CD4-positive, alpha-beta T cell treated with Interleukin-6 at 100 ng/mL for 8 hours (primary cell): ENCODE data around the gene DPP4.
"Not testable (repeated sequence)": the region's sequence is repeated elsewhere in the genome, so short reads cannot be mapped to it uniquely, and the experiment has no call there.

Source experiments
- DNase-seq: peaks from one replicate; pipeline ENCODE4 v3.0.0-alpha.2; 2020; ENCODE audit warnings: mixed read lengths, low spot score

DPP4 gene

GRCh38 chr2:162057426-162057825 is 16.6 kb downstream of the DPP4 start:
- peak; percentile 33 for DNase-seq

GRCh38 chr2:162056796-162057399 is 17.1 kb downstream of the DPP4 start:
- no peak for DNase-seq

- DNase-seq: no peak
Observed at GRCh38 chr2:162053808-162054155, 20.2 kb downstream of the DPP4 start.

- no peak for DNase-seq
Observed at GRCh38 chr2:162053066-162053807, 20.8 kb downstream of the DPP4 start.

- no peak for DNase-seq
Observed at GRCh38 chr2:162050513-162050961, 23.5 kb downstream of the DPP4 start.

- DNase-seq: not testable (repeated sequence)
Observed at GRCh38 chr2:162049089-162049488, 24.9 kb downstream of the DPP4 start.

GRCh38 chr2:162044586-162044985 is 29.4 kb downstream of the DPP4 start:
- DNase-seq: no peak

GRCh38 chr2:162043132-162043531 is 30.9 kb downstream of the DPP4 start:
- DNase-seq: no peak

GRCh38 chr2:162041485-162041884 is 32.5 kb downstream of the DPP4 start:
- DNase-seq: no peak

- DNase-seq: no peak
Observed at GRCh38 chr2:162038725-162039124, 35.3 kb downstream of the DPP4 start.

- DNase-seq: no peak
Observed at GRCh38 chr2:162037886-162038285, 36.1 kb downstream of the DPP4 start.

- DNase-seq: no peak
Observed at GRCh38 chr2:162037028-162037795, 36.8 kb downstream of the DPP4 start.

GRCh38 chr2:162035981-162036380 is 38.0 kb downstream of the DPP4 start:
- no peak for DNase-seq

- DNase-seq: no peak
Observed at GRCh38 chr2:162030363-162031190, 43.4 kb downstream of the DPP4 start.

GRCh38 chr2:162029287-162029901 is 44.6 kb downstream of the DPP4 start:
- no peak for DNase-seq

GRCh38 chr2:162028511-162028910 is 45.5 kb downstream of the DPP4 start:
- no peak for DNase-seq

- DNase-seq: no peak
Observed at GRCh38 chr2:162025121-162025911, 48.7 kb downstream of the DPP4 start.

- DNase-seq: no peak
Observed at GRCh38 chr2:162022290-162022945, 51.6 kb downstream of the DPP4 start.

- peak; percentile 18 for DNase-seq
Observed at GRCh38 chr2:162021516-162022058, 52.4 kb downstream of the DPP4 start.

GRCh38 chr2:162018530-162018929 is 55.5 kb downstream of the DPP4 start:
- DNase-seq: no peak
